Tibial nerve (tissue), 4 donors: ENCODE data around the gene OR14K1. TPM values are rescaled to one million over a fixed set of nuclear protein-coding genes. Genes with fewer than 3 reads are reported as not detected.

Source experiments
- total RNA-seq, 4 donors: library from RNA; depleted of rRNA; stranded (reverse); fragments of >200 nt; gene quantifications; one replicate each; pipeline ENCODE4 v1.1.0, GENCODE V29; 2016

Gene OR14K1
- total RNA-seq, 4 donors from 2014 or later: not detected

Other genes starting within 250 kb of the OR14K1 start
- gene OR2C3, start 202.2 kb upstream of the OR14K1 start, total RNA-seq: under 1 TPM in 1 of 4 donors, not detected in 3; 0.21 TPM
- gene GCSAML, start 189.5 kb upstream of the OR14K1 start, total RNA-seq: 1 to 10 TPM in 1 of 4 donors, under 1 TPM in 1, not detected in 2; 0.42 to 9.0 TPM
- gene OR2G2, start 150.3 kb upstream of the OR14K1 start, total RNA-seq: not detected
- not detected for gene OR2G3, start 133.0 kb upstream of the OR14K1 start, total RNA-seq
- gene OR13G1, start 58.9 kb upstream of the OR14K1 start, total RNA-seq: not detected
- not detected for gene OR6F1, start 22.0 kb upstream of the OR14K1 start, total RNA-seq
- not detected for gene OR14A2, start 9.5 kb downstream of the OR14K1 start, total RNA-seq
- gene OR1C1, start 21.9 kb downstream of the OR14K1 start, total RNA-seq: not detected
- gene OR14A16, start 85.5 kb downstream of the OR14K1 start, total RNA-seq: not detected
- gene OR11L1, start 103.3 kb downstream of the OR14K1 start, total RNA-seq: not detected
- gene TRIM58, start 118.6 kb downstream of the OR14K1 start, total RNA-seq: 10 to 100 TPM in 1 of 4 donors, 1 to 10 TPM in 3; 3.9 to 17.4 (median 6.9) TPM
- 1 to 10 TPM; 1.5 to 6.9 (median 2.3) TPM for gene OR2W3, start 157.0 kb downstream of the OR14K1 start, total RNA-seq
- gene OR2T8, start 181.6 kb downstream of the OR14K1 start, total RNA-seq: 1 to 10 TPM in 1 of 4 donors, not detected in 3; 1.0 TPM
- gene OR2AJ1, start 186.3 kb downstream of the OR14K1 start, total RNA-seq: not detected
- gene OR2L8, start 210.2 kb downstream of the OR14K1 start, total RNA-seq: 1 to 10 TPM in 1 of 4 donors, under 1 TPM in 1, not detected in 2; 0.63 to 2.2 TPM
- not detected for gene OR2AK2, start 226.6 kb downstream of the OR14K1 start, total RNA-seq